K562 (cell line): ENCODE data around the gene ITPK1.

Experiments used
- EP300 ChIP-seq: IDR thresholded peaks from 2 replicates; pipeline ENCODE4 v1.6.1; 2012; ENCODE audit warnings: low read length, improper control_type of control experiment
- HCFC1 ChIP-seq: IDR thresholded peaks from 2 replicates; pipeline ENCODE4 v1.6.1; 2012; ENCODE audit warnings: low read depth, low read length, improper control_type of control experiment
- LEF1 ChIP-seq: fragments of 450-650 bp; IDR thresholded peaks from 2 replicates; pipeline ENCODE4 v1.6.1; 2016; ENCODE audit warnings: mild to moderate bottlenecking
- POLR2A ChIP-seq: fragments of 450-650 bp; conservative IDR thresholded peaks from 2 replicates; pipeline ENCODE4 v1.6.1; 2016
- TF ChIP-seq, protein P1 (sequence below), 3 experiments: IDR thresholded peaks in 2 of 3; conservative IDR thresholded peaks in 1 of 3; 2 replicates each; pipeline ENCODE4 v1.5.1; 2011 to 2012; ENCODE audit warnings: low read length in 3 of 3, mild to moderate bottlenecking in 3 of 3, control low read depth in 2 of 3, improper control_type of control experiment in 1 of 3, inconsistent platforms in 1 of 3, low read depth in 1 of 3, mixed read lengths in 1 of 3, moderate library complexity in 1 of 3; ENCODE audit not compliant: insufficient read depth in 2 of 3

DNA sequence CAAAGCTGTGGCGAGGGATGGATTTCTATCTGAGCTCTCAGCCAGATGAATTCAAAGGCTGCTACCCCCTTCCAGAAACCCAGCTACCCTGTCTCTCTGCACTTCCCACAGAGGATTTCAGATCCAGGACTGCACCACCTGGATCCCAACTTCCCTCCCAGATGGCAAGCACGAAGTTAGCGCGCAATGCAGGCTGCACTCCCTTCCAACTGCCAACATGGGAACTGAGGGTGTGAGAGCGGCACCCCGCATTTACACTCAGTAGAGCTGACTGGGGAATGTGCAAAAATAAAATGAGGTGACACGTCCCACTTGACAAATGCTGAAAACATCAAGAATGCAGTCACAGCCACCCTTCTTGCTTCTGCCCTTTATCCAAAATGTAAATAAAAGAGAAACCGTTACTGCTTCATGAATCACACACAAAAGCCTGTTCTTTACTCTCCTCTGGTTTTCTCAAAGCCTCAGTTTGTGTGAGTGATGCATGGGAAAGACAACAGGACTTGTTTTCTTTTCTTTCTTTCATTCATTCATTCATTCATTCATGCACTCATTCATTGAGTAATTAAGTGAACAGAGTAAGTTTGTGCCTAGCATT is 85.7 kb downstream of the ITPK1 start:
- no peak for TF ChIP-seq LEF1
- TF ChIP-seq, protein P1, sequence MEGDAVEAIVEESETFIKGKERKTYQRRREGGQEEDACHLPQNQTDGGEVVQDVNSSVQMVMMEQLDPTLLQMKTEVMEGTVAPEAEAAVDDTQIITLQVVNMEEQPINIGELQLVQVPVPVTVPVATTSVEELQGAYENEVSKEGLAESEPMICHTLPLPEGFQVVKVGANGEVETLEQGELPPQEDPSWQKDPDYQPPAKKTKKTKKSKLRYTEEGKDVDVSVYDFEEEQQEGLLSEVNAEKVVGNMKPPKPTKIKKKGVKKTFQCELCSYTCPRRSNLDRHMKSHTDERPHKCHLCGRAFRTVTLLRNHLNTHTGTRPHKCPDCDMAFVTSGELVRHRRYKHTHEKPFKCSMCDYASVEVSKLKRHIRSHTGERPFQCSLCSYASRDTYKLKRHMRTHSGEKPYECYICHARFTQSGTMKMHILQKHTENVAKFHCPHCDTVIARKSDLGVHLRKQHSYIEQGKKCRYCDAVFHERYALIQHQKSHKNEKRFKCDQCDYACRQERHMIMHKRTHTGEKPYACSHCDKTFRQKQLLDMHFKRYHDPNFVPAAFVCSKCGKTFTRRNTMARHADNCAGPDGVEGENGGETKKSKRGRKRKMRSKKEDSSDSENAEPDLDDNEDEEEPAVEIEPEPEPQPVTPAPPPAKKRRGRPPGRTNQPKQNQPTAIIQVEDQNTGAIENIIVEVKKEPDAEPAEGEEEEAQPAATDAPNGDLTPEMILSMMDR (IDR thresholded peaks at IDR 0.05 in 2 of 3, conservative IDR thresholded peaks at IDR 0.05 in 1 of 3; ENCODE audit: insufficient read depth in 2 of 3, low read depth in 1 of 3, low read length in 3 of 3): no peak
- no peak for TF ChIP-seq HCFC1
- TF ChIP-seq POLR2A: no peak
- TF ChIP-seq EP300: no peak
